H9 (cell line): ENCODE results near the gene ALG1L2. TPM values are rescaled to one million over a fixed set of nuclear protein-coding genes. Genes with fewer than 3 reads are reported as not detected.
"Not testable (repeated sequence)": the region's sequence is repeated elsewhere in the genome, so short reads cannot be mapped to it uniquely, and the experiment has no call there.

Experiments
- DNase-seq: peaks from one replicate; pipeline ENCODE4 v3.0.0-alpha.2; 2017
- H2AFZ ChIP-seq: one replicate; pipeline ENCODE4 v1.6.1; 2013; ENCODE audit warnings: mild to moderate bottlenecking, low read length, control low read depth, moderate library complexity
- H2AK5ac ChIP-seq: 2 replicates; pipeline ENCODE4 v1.6.1; 2013; ENCODE audit warnings: low read length, control low read depth, mixed read lengths; ENCODE audit not compliant: insufficient read length
- H2BK120ac ChIP-seq: one replicate; pipeline ENCODE4 v1.6.1; 2013; ENCODE audit warnings: low read depth, mild to moderate bottlenecking, low read length, control low read depth, inconsistent platforms; ENCODE audit not compliant: poor library complexity, severe bottlenecking
- H2BK12ac ChIP-seq: 2 replicates; pipeline ENCODE4 v1.6.1; 2013; ENCODE audit warnings: low read length, control low read depth, mixed read lengths, low read depth; ENCODE audit not compliant: insufficient read length
- H2BK15ac ChIP-seq: 2 replicates; pipeline ENCODE4 v1.6.1; 2013; ENCODE audit warnings: low read depth, low read length, control low read depth
- H2BK20ac ChIP-seq: one replicate; pipeline ENCODE4 v1.6.1; 2013; ENCODE audit warnings: low read depth, mild to moderate bottlenecking, low read length, control low read depth, inconsistent platforms; ENCODE audit not compliant: poor library complexity, severe bottlenecking
- H2BK5ac ChIP-seq: 2 replicates; pipeline ENCODE4 v1.6.1; 2013; ENCODE audit warnings: low read length, control low read depth, mixed read lengths; ENCODE audit not compliant: insufficient read length
- H3K14ac ChIP-seq: 2 replicates; pipeline ENCODE4 v1.6.1; 2013; ENCODE audit warnings: low read length, control low read depth; ENCODE audit not compliant: insufficient read depth
- H3K18ac ChIP-seq: 2 replicates; pipeline ENCODE4 v1.6.1; 2013; ENCODE audit warnings: low read depth, mild to moderate bottlenecking, mixed read lengths, low read length, control low read depth; ENCODE audit not compliant: insufficient read length
- H3K23ac ChIP-seq: 2 replicates; pipeline ENCODE4 v1.6.1; 2013; ENCODE audit warnings: low read length, control low read depth, mixed read lengths, low read depth; ENCODE audit not compliant: insufficient read length
- H3K23me2 ChIP-seq: 2 replicates; pipeline ENCODE4 v1.6.1; 2013; ENCODE audit warnings: low read depth, mild to moderate bottlenecking, mixed read lengths, low read length, control low read depth; ENCODE audit not compliant: insufficient read length, poor library complexity, severe bottlenecking
- H3K27ac ChIP-seq: 2 replicates; pipeline ENCODE4 v1.5.1; 2013; ENCODE audit warnings: low read length, control low read depth, mixed read lengths, low read depth; ENCODE audit not compliant: insufficient read length
- H3K27me3 ChIP-seq: 2 replicates; pipeline ENCODE4 v1.6.1; 2013; ENCODE audit warnings: low read length, control low read depth, inconsistent platforms; ENCODE audit not compliant: insufficient read depth
- H3K4ac ChIP-seq: 2 replicates; pipeline ENCODE4 v1.6.1; 2013; ENCODE audit warnings: low read depth, mild to moderate bottlenecking, control low read depth, inconsistent platforms, low read length, moderate library complexity
- H3K4me1 ChIP-seq: 2 replicates; pipeline ENCODE4 v1.6.1; 2013; ENCODE audit warnings: low read length, control low read depth, inconsistent platforms; ENCODE audit not compliant: insufficient read depth
- H3K4me2 ChIP-seq: 2 replicates; pipeline ENCODE4 v1.6.1; 2013; ENCODE audit warnings: low read length, control low read depth, mixed read lengths; ENCODE audit not compliant: insufficient read length, insufficient read depth
- H3K56ac ChIP-seq: 2 replicates; pipeline ENCODE4 v1.6.1; 2013; ENCODE audit warnings: low read depth, mild to moderate bottlenecking, mixed read lengths, low read length, control low read depth; ENCODE audit not compliant: insufficient read length
- H3K79me1 ChIP-seq: 2 replicates; pipeline ENCODE4 v1.6.1; 2013; ENCODE audit warnings: low read depth, mild to moderate bottlenecking, moderate library complexity, low read length, control low read depth, inconsistent platforms; ENCODE audit not compliant: insufficient read depth, poor library complexity, severe bottlenecking
- H3K79me2 ChIP-seq: 2 replicates; pipeline ENCODE4 v1.6.1; 2013; ENCODE audit warnings: low read length, control low read depth, inconsistent platforms; ENCODE audit not compliant: insufficient read depth
- H3K9ac ChIP-seq: 2 replicates; pipeline ENCODE4 v1.6.1; 2013; ENCODE audit warnings: low read length, control low read depth, mixed read lengths; ENCODE audit not compliant: insufficient read length; ENCODE audit errors: extremely low read depth
- H3K9me3 ChIP-seq: one replicate; pipeline ENCODE4 v1.6.1; 2013; ENCODE audit warnings: low read depth, low read length, inconsistent platforms; ENCODE audit not compliant: control insufficient read depth
- H3T11ph ChIP-seq: one replicate; pipeline ENCODE4 v1.6.1; 2013; ENCODE audit warnings: mild to moderate bottlenecking, low read length, control low read depth, inconsistent platforms
- H4K20me1 ChIP-seq: one replicate; pipeline ENCODE4 v1.6.1; 2013; ENCODE audit not compliant: control insufficient read depth, insufficient read length, insufficient read depth
- H4K5ac ChIP-seq: 2 replicates; pipeline ENCODE4 v1.6.1; 2013; ENCODE audit warnings: low read depth, mild to moderate bottlenecking, mixed read lengths, low read length, control low read depth; ENCODE audit not compliant: insufficient read length
- H4K8ac ChIP-seq: replicated peaks from 2 replicates; pipeline ENCODE4 v1.6.1; 2013; ENCODE audit warnings: low read length, control low read depth, mixed read lengths, low read depth; ENCODE audit not compliant: insufficient read length
- H4K91ac ChIP-seq: 2 replicates; pipeline ENCODE4 v1.6.1; 2013; ENCODE audit warnings: low read depth, mild to moderate bottlenecking, moderate library complexity, mixed read lengths, low read length, control low read depth; ENCODE audit not compliant: insufficient read length
- H3K27ac Mint-ChIP-seq, 3 experiments: 2 replicates in 2 of 3; 3 replicates in 1 of 3; pipeline ENCODE4 v1.8.0; 2020 to 2021; ENCODE audit warnings: mixed read lengths in 3 of 3, mild to moderate bottlenecking in 1 of 3, moderate library complexity in 1 of 3
- H3K27me3 Mint-ChIP-seq: 2 replicates; pipeline ENCODE4 v1.8.0; 2021; ENCODE audit warnings: low read depth, mild to moderate bottlenecking, moderate library complexity, mixed read lengths
- H3K36me3 Mint-ChIP-seq, 3 experiments: 2 replicates in 2 of 3; 3 replicates in 1 of 3; pipeline ENCODE4 v1.8.0; 2020 to 2021; ENCODE audit warnings: low read depth in 3 of 3, mixed read lengths in 3 of 3; ENCODE audit not compliant: insufficient read depth in 1 of 3
- H3K4me1 Mint-ChIP-seq, 2 experiments: 2 replicates each; pipeline ENCODE4 v1.8.0; 2020; ENCODE audit warnings: mixed read lengths in 2 of 2
- H3K4me3 Mint-ChIP-seq, 2 experiments: 2 replicates in 1 of 2; 3 replicates in 1 of 2; pipeline ENCODE4 v1.8.0; 2020 to 2021; ENCODE audit warnings: mild to moderate bottlenecking in 2 of 2, mixed read lengths in 2 of 2, moderate library complexity in 1 of 2
- H3K9me3 Mint-ChIP-seq, 2 experiments: 2 replicates in 1 of 2; 3 replicates in 1 of 2; pipeline ENCODE4 v1.8.0; 2020; ENCODE audit warnings: mild to moderate bottlenecking in 2 of 2, mixed read lengths in 2 of 2, moderate library complexity in 1 of 2
- CTCF ChIP-seq: fragments of 200-600 bp; sonication (generic); conservative IDR thresholded peaks from 3 replicates; pipeline ENCODE4 v1.8.0; 2021; ENCODE audit warnings: antibody characterized with exemption, mild to moderate bottlenecking
- WGBS: extraction: QIAGEN DNeasy Blood & Tissue Kit; methylation state at CpG from one replicate; pipeline ENCODE4 v1.1.7; 2013; ENCODE audit warnings: missing lambda C conversion rate, low lambda C conversion rate, mixed read lengths; ENCODE audit not compliant: insufficient read length; ENCODE audit errors: extremely low coverage; 5-methylcytosine and 5-hydroxymethylcytosine counted together
- total RNA-seq: library from RNA; stranded (reverse); gene quantifications from 2 replicates; pipeline ENCODE4 v1.2.1, GENCODE V29; 2021

ALG1L2 gene
- total RNA-seq, 1 experiment from 2014 or later: 1.2 TPM

- H2AK5ac ChIP-seq, H2BK12ac ChIP-seq: not testable (repeated sequence)
These were observed 62.2 kb downstream of the ALG1L2 start for GRCh38 chr3:130143648-130144327.

GRCh38 chr3:130144328-130144650 is 62.7 kb downstream of the ALG1L2 start:
- H3K9me3 ChIP-seq, H3T11ph ChIP-seq, H2AFZ ChIP-seq: not testable (repeated sequence)

More at GRCh38 chr3:130143648-130144327, 62.2 kb downstream of the ALG1L2 start:
- not testable (repeated sequence) for H4K91ac ChIP-seq, H4K8ac ChIP-seq, H2BK20ac ChIP-seq, H3K18ac ChIP-seq, H3K79me1 ChIP-seq, H3K36me3 Mint-ChIP-seq, H2AFZ ChIP-seq, H3K79me2 ChIP-seq, H3K23ac ChIP-seq, H3K9me3 ChIP-seq, H3K4ac ChIP-seq, H3K27ac ChIP-seq, H2BK5ac ChIP-seq, H3K9ac ChIP-seq, H3K56ac ChIP-seq, H3K4me3 Mint-ChIP-seq, H3K4me2 ChIP-seq, H2BK15ac ChIP-seq, H3K27ac Mint-ChIP-seq, DNase-seq, H3T11ph ChIP-seq, H4K5ac ChIP-seq, H3K14ac ChIP-seq, H2BK120ac ChIP-seq, H3K27me3 ChIP-seq, H3K9me3 Mint-ChIP-seq, H3K4me1 ChIP-seq, H3K23me2 ChIP-seq, H3K27me3 Mint-ChIP-seq, H4K20me1 ChIP-seq
- no CpG with 5 or more reads among the region's 13 CpGs for WGBS
- H3K4me1 Mint-ChIP-seq: peaks cover 10 to 39% of the 10 kb centered on the region in 2 experiments
- TF ChIP-seq CTCF: peak; percentile 63

More at GRCh38 chr3:130144328-130144650, 62.7 kb downstream of the ALG1L2 start:
- not testable (repeated sequence) for H4K20me1 ChIP-seq, H2BK20ac ChIP-seq, H3K4me3 Mint-ChIP-seq, H2BK15ac ChIP-seq, H3K27me3 ChIP-seq, H2BK12ac ChIP-seq, H3K36me3 Mint-ChIP-seq, H3K14ac ChIP-seq, H3K27ac ChIP-seq, H4K5ac ChIP-seq, H2BK5ac ChIP-seq, H3K23me2 ChIP-seq, H3K4me1 ChIP-seq, H2AK5ac ChIP-seq, H3K56ac ChIP-seq, DNase-seq, H3K18ac ChIP-seq, H3K27me3 Mint-ChIP-seq, H3K4ac ChIP-seq, H3K79me1 ChIP-seq, H3K9ac ChIP-seq, H3K9me3 Mint-ChIP-seq, H3K79me2 ChIP-seq, H4K8ac ChIP-seq, H2BK120ac ChIP-seq, H3K4me2 ChIP-seq, H3K23ac ChIP-seq, H3K27ac Mint-ChIP-seq, H4K91ac ChIP-seq
- peaks cover 7 to 34% of the 10 kb centered on the region in 2 experiments for H3K4me1 Mint-ChIP-seq
- WGBS: no CpG with 5 or more reads among the region's 9 CpGs
